PFSK-1 (cell line): ENCODE results near the gene TRAP1.

Experiments used
- FOXP2 ChIP-seq: optimal IDR thresholded peaks from 2 replicates; pipeline ENCODE3; 2011; ENCODE audit warnings: borderline replicate concordance, control low read depth, inconsistent platforms; ENCODE audit not compliant: insufficient read depth; ENCODE audit errors: extremely low read length, extremely low read depth
- POLR2AphosphoS5 ChIP-seq: IDR thresholded peaks from 2 replicates; pipeline ENCODE4 v1.6.1; 2012; ENCODE audit warnings: low read depth, mild to moderate bottlenecking, control low read depth, low read length, moderate library complexity
- REST ChIP-seq, 2 experiments: IDR thresholded peaks; 2 replicates each; pipeline versions ENCODE4 v1.6.1 to v1.8.0; 2011 to 2012; ENCODE audit warnings: low read depth in 2 of 2, low read length in 2 of 2, control low read depth in 1 of 2, inconsistent platforms in 1 of 2, mild to moderate bottlenecking in 1 of 2, moderate library complexity in 1 of 2; ENCODE audit not compliant: insufficient read depth in 1 of 2
- SIN3A ChIP-seq: IDR thresholded peaks from 2 replicates; pipeline ENCODE4 v1.6.1; 2012; ENCODE audit warnings: mild to moderate bottlenecking, low read length, moderate library complexity, borderline replicate concordance; ENCODE audit not compliant: insufficient read depth
- TAF1 ChIP-seq: IDR thresholded peaks from 2 replicates; pipeline ENCODE4 v1.6.1; 2012; ENCODE audit warnings: low read length, control low read depth, borderline replicate concordance; ENCODE audit not compliant: insufficient read depth

The TRAP1 gene

GRCh38 chr16:3651461-3652372, 65.6 kb downstream of the TRAP1 start:
- no peak for TF ChIP-seq TAF1
- no peak for TF ChIP-seq SIN3A
- no peak for TF ChIP-seq POLR2AphosphoS5
- no peak for TF ChIP-seq FOXP2
- TF ChIP-seq REST (IDR thresholded peaks at IDR 0.05; ENCODE audit: insufficient read depth in 1 of 2, low read depth in 2 of 2, low read length in 2 of 2): no peak

DNA sequence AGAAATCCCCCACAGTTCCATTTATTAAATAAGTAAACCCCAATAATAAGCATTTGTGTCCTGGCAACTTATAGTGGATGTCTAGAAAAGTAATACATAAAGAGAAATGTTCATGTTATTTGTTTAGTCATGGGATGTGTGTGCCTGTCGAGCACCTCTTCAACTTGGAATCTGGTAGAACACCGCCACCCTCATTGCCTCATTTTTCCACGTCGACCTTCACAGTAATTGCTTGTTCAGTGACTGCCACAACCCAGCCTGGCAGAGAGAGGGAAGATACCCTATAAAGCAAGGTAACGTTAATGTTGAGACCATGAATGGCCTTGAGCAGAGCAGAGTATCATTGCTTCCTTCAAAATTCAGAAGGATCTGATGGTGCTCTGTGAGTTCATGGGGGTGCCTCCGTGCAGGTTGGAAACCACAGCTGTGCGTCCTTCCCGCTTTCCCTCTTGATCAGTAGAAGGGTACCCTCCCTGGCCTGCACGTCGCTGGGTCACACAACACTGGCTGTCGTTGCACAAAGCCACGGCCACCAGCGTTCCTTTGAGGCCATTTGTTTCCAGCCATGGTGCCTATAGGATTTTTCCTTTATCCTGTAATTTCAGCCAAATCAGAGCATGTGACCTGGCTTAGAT, 66.6 kb downstream of the TRAP1 start:
- TF ChIP-seq TAF1: no peak

GRCh38 chr16:3646348-3646920, 70.9 kb downstream of the TRAP1 start:
- TF ChIP-seq SIN3A (no peak), TAF1 (no peak), REST (IDR thresholded peaks at IDR 0.05; ENCODE audit: insufficient read depth in 1 of 2, low read depth in 2 of 2, low read length in 2 of 2) (no peak), FOXP2 (peak; percentile 55), POLR2AphosphoS5 (no peak)

- TF ChIP-seq SIN3A: no peak
- TF ChIP-seq TAF1: no peak
- TF ChIP-seq FOXP2: no peak
- no peak for TF ChIP-seq REST (IDR thresholded peaks at IDR 0.05; ENCODE audit: insufficient read depth in 1 of 2, low read depth in 2 of 2, low read length in 2 of 2)
- no peak for TF ChIP-seq POLR2AphosphoS5
These were observed 71.6 kb downstream of the TRAP1 start for GRCh38 chr16:3645504-3646347.

DNA sequence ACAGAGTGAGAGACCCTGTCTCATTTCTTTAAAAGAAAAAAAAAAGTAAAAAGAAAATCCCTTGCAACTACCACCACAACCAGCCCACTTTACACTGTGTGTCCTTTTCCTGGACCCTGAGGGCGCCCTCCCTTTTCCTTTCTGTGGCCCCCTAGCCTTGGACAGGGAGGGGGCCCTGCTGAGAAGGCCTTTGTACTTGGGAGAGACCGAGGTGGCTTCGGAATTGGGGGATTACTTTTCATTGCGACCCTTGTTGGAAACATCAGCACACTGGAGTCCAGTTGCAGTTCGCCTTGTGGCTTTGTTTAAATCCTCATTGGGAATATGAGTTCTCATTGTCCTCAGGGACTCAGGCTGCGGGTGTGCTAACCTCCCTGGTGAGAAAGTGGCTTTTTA, 72.2 kb downstream of the TRAP1 start:
- TF ChIP-seq SIN3A (no peak), REST (IDR thresholded peaks at IDR 0.05; ENCODE audit: insufficient read depth in 1 of 2, low read depth in 2 of 2, low read length in 2 of 2) (no peak), TAF1 (no peak), POLR2AphosphoS5 (no peak), FOXP2 (no peak)
